Pericardium fibroblast (primary cell): ENCODE measurements around the gene DCAF8. TPM values are rescaled to one million over a fixed set of nuclear protein-coding genes. Genes with fewer than 3 reads are reported as not detected.

Experiments used
- total RNA-seq: library from RNA; depleted of rRNA; stranded (reverse); fragments of >200 nt; gene quantifications from 2 replicates; pipeline ENCODE4 v1.2.3, GENCODE V29; 2015

Gene DCAF8
- total RNA-seq = 48.1 and 54.1 TPM in 2 replicates

DNA sequence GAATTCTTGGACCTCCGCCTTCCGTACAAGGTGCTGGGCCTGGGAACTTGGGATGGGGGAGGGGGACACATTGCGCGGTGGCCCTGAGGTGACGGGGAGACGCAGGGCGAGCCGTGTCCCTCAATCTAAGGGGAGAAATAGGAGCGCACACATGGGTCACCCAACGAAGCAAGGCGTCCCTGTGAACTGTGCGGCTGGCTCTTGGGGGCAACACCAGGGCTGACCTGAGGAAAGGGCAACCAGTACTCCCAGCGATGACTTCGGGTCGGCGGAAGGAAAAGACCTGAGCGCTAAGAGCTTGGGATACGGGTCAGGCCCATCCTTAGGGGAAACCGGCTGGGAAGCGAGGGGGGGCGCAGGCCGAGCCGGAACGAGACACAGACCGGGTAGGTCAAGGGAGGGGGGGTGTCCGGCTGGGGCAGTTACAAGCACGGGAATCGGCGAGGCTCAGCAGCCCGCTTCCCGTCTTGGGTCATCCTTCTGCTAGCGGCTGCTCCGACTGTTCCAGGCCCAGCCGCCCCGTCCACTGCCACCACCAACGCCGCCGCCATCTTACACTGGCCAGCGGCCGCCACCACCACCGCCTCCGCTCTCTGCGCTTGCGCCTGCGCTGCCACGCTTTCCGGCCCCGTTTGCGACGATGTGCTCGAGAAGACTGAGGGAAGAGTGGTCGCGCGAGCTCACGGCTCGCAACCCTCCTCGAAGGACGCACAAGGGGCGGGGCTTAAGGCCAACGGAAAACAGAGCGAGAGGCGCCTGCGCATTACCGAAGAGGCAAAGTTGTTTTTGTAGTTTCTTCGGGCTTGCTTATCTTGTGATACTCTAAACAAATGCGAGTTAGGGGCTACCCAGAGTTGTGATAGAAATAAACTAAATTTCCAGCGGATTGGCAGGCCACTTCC is at the start of gene DCAF8:
Gene DCAF8 (minus strand): TSS at position 657 of the 902 bp plus-strand sequence. CDS start 18,541 bp downstream, outside the sequence.

DNA sequence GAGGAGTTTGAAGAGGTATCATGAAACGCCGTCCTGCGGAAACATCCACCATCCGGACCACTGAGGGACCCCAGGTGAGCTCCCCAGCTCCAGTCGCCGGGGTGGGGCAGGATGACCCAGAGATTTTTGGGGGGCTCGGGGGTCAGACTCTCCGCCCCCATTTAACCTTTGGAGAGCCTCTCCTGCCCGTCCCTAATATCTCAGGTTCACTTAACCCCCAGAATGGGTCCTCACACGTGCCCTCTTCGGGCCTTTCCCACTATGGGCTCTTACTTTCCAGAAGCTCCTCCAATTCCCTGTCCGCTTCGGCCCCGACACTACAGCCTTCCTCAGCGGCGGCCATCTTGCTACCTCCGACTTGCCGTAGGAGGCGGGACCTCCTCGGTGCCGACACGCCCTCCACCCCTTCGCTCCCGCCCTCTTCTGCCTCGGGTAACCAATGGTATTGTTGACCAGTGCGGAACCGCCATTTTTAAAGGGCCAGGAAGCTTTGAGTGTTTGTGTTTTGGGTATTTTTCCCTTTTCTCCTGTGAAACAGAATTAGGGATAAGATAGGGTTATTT is 22.5 kb upstream of the DCAF8 start, which contains the start of gene PEX19:
Gene PEX19 (minus strand): TSS at position 352 of the 563 bp plus-strand sequence. CDS start 9 bp downstream, at position 343.

DNA sequence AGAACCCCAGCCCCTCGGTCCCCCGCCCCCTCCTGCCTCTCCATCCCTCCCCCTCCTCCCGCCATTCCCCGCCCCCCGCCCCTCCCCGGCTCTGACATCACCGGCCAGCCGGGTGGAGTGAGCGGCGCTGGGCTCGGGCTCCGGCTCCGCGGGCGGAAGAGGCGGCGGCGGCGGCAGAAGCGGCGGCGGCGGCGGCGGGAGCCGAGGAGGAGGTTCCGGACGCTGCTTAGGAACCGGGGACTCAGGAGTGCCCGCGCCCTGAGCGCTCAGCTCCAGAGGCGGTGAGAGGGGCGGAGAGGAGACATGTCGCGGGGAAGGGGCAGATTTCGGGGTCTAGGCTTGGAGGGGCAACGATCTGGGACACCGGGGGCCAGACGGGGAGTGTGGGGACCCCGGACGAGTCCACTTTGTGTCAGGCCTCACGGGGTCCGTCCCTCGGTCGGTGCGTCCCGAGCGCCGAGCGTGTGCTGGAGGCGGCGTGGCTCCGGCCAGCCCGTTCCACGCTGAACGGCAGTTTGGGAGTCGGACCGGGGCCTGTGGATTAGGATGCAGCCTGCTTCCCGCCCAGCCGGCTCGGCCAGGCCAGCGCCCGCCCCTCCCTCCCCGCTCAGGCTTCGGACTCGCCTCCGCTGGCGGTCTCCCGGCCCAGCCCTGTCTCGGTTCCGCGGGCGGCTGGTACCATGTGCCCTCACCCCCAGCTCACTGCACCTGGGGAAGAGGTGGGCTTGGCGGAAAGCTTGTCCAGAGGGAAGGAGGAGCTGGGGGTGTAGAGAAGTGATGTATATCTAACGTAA is 56.9 kb downstream of the DCAF8 start, which contains the start of gene PEA15:
Gene PEA15 (plus strand): TSS at position 143 of the 794 bp plus-strand sequence. CDS start 6,161 bp downstream, outside the sequence.

DNA sequence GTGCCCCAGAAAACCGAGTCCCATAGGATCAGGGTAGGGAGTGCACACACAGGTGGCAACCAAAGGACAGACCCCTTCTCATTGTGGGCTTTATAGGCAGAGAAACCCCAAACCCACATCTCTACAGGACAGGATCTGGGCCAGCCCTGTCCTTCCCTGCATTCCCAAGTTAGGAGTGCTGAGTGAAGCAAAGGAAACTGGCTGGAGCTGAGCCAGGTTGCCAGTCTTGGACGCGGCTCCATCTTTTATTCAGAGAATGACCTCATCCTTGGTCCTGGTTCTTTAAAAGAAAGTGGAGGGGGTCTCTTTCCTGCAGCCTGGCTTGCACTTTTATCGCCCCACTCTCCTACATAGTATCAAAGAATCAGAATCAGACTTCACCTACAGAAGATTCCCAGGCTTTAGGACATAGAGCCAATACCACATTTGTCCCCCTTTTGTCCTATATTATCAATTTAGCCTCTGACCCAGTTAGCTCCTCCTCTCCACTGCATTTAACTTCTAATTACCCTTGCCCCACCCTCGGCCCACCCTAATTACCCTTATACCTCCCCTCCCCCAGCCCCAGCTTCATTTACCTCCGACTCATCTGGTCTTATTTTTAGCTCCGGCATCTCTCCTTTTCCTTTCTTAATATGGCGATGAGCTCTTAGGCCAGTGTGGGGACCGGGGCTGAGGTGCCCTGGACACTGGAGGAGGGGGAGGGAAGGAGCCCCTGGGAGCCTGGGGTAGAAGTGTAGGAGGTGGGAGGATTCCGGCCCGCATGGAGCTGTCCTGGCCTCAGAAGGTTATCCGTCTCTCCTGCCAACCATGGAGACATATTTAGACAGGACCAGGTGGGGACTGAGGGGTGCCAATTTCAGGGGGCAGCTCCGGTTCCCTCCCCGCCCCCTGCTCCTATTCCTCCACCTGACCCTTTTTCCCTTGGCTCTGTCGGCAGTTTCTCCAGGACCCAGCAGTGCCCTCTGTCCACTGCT is 72.4 kb downstream of the DCAF8 start, which contains the start of gene CASQ1:
Gene CASQ1 (plus strand): TSS at position 927 of the 977 bp plus-strand sequence. CDS start 177 bp downstream, outside the sequence.

Other genes starting within 250 kb of the DCAF8 start
- gene PIGM, start 230.6 kb downstream of the DCAF8 start, total RNA-seq = 2.3 TPM in 2 replicates
- 0.12 TPM in 1 of 2 replicates, not detected in the other for gene KCNJ10, start 192.4 kb downstream of the DCAF8 start, total RNA-seq
- gene KCNJ9, start 181.0 kb downstream of the DCAF8 start, total RNA-seq = 0.60 TPM in 1 of 2 replicates, not detected in the other
- 11.2 and 15.9 TPM in 2 replicates for gene IGSF8, start 163.9 kb downstream of the DCAF8 start, total RNA-seq
- 1.2 and 1.8 TPM in 2 replicates for gene ATP1A2, start 146.8 kb downstream of the DCAF8 start, total RNA-seq
- not detected in 2 replicates for gene ATP1A4, start 110.9 kb downstream of the DCAF8 start, total RNA-seq
- gene CASQ1, start 72.0 kb downstream of the DCAF8 start, total RNA-seq = not detected in 2 replicates
- gene PEA15, start 57.2 kb downstream of the DCAF8 start, total RNA-seq = 70.1 and 149 TPM in 2 replicates
- gene PEX19, start 22.6 kb upstream of the DCAF8 start, total RNA-seq = 31.9 and 48.5 TPM in 2 replicates
- gene COPA, start 80.7 kb upstream of the DCAF8 start, total RNA-seq = 145 and 189 TPM in 2 replicates
- 67.7 and 77.5 TPM in 2 replicates for gene NCSTN, start 80.8 kb upstream of the DCAF8 start, total RNA-seq
- under 0.01 TPM in 1 of 2 replicates, not detected in the other for gene NHLH1, start 104.5 kb upstream of the DCAF8 start, total RNA-seq
- 0.60 and 0.82 TPM in 2 replicates for gene VANGL2, start 138.0 kb upstream of the DCAF8 start, total RNA-seq